Parietal lobe (tissue), 2 donors: ENCODE measurements around the gene MAP4K5. TPM values are rescaled to one million over a fixed set of nuclear protein-coding genes. Genes with fewer than 3 reads are reported as not detected.

Source experiments
- small RNA-seq: library from RNA; depleted of rRNA; stranded (forward); fragments of <200 nt; gene quantifications from one replicate; pipeline ENCODE3, GENCODE V24; 2014; ENCODE audit warnings: low replicate concordance
- total RNA-seq: library from RNA; depleted of rRNA; stranded (reverse); fragments of >200 nt; gene quantifications from one replicate; pipeline ENCODE4 v1.2.3, GENCODE V29; 2014

Gene MAP4K5
- 173 TPM for total RNA-seq

DNA sequence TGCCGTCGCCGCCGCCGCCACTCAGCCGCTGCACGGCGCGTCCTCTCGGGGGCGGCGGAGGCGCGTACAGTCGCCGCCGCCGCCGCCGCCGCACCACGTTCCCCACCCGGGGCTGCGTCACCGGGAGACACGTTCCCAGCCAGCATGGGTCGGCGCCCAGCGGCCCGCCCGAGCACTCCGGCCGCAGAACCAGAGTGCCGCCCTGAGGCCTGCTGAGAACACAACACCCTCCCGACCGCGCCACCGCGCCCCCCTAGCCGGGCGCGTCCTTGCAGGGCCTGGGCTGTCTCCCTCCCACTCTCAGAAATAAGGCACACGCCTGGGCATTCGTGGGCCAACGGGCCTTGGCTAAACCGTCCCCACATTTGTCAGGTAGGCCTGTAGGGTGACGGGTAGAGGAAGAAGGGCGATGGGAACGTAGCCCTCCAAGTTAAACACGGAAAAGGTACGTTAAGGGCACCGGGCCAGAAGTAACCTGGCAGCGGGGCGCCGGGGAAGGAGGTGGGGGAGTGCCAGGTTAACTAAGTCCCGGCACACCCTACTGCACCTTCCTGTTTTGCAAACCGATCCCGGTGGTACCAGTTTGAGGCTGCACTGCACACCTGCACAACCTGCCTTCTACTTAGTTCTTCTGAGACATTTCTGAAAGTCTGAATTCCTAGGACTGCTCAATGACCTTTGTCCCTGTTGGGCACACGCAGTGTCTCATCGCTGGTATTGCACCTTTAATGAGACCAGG lies at the start of gene MAP4K5:
Gene MAP4K5, minus strand, starts transcription at position 68 of the 739 bp plus-strand sequence. CDS start 520 bp downstream, outside the sequence.

DNA sequence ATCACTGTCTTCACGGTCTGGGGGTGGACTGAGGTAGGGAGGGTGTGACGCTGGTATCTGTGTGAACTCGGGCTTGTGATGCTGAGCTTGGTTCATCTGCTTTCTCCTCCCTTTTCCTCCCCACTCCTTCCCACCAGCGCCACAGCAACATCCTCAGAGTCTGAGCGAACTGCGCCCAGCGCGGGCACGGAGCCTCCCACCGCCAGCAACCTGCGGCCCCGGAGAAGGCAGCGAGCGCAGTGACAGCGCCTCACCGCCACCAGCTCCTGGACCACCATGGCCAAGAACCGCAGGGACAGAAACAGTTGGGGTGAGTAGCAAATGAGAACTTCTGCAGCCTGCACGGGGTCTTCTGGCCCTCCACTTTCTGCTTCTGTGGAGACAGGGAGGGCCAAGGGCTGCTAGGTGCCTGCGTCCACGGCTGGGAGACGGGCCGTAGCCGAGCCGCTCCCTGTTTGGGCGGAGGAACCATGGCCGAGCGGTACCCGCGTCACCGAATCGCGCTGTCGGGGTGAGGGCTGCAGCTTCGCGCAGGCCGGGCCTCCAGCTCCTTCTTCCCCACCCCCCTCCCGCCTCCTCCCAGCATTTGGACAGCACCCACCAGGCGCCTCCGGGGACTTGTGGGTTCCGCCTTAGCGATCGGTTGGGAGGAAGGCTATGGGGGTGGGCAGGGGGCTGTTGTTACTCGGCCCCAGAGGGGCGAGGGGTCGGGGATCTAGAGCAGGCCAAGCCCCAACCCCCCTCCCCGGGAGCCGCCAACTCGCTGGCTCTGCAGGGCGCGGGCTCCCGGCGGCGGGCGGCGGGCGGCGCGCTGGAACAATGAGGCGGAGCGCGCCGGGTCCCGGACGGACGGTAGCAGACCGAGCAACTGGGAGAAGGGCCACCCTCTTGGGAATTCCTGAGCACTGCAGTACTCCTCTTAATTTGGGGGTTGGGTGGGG lies 27.9 kb upstream of the MAP4K5 start, which contains the start of gene ATL1:
Gene ATL1, plus strand, starts transcription at position 156 of the 941 bp plus-strand sequence. Its CDS starts 121 bp downstream, at position 277.

GRCh38 chr14:50396631-50397389 lies 135.6 kb downstream of the MAP4K5 start, which contains the start of gene CDKL1:
CDKL1 (minus strand) TSS chr14:50396881; CDS start chr14:50395868, 1,013 bp downstream.

Small RNA genes lying within 50 kb of the gene (small RNA-seq; reads per million reads assigned to genes)
- gene RF00019 (not detected), gene SNRPGP1 (not detected)

Other genes starting within 250 kb of the MAP4K5 start
- gene L2HGDH, start 220.3 kb downstream of the MAP4K5 start, total RNA-seq: 19.1 TPM
- 17.2 TPM for gene DMAC2L, start 220.2 kb downstream of the MAP4K5 start, total RNA-seq
- 15.0 TPM for gene CDKL1, start 135.7 kb downstream of the MAP4K5 start, total RNA-seq
- 85.1 TPM for gene ATL1, start 27.6 kb upstream of the MAP4K5 start, total RNA-seq
- gene SAV1, start 135.7 kb upstream of the MAP4K5 start, total RNA-seq: 28.5 TPM